Measurements from ENCODE around the gene RRP12. TPM values are rescaled to one million over a fixed set of nuclear protein-coding genes. Genes with fewer than 3 reads are reported as not detected.

The RRP12 gene
- total RNA-seq, 1 experiment from 2014 or later, result 86.2 TPM

DNA sequence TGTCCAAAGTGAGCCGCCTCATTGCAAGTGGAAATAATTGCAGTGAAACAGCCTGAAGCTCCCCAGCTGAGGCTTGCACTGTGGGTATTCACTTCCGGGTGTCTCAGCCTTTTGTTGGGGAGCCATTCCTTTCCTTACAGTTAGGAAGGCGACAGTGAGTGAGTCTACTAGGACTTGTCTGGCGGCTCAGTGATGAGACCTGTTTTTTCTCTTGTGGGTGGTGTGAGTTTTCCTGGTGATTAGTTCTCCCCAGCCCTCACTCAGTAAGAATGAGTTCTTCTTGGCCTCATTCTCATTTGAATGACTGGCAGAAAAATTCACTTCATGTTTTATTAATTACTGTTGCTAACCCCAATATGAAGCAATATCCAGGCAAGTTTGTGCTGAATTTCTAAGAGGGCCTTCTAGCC lies 27.4 kb upstream of the RRP12 start:
- Histone ChIP-seq H3K4me3 (ENCODE audit: low read depth, low read length, poor library complexity, severe bottlenecking) (peak overlapping the region; percentile 79), H3K27me3 (replicated peaks; ENCODE audit: insufficient read depth, low read depth, low read length, poor library complexity) (no peaks in the 10 kb centered on the region), H3K36me3 (ENCODE audit: insufficient read depth, low read length, poor library complexity, severe bottlenecking) (peaks cover 55% of the 10 kb centered on the region), H3K9me3 (ENCODE audit: low read depth, low read length, poor library complexity, severe bottlenecking) (no peaks in the 10 kb centered on the region), H3K4me1 (ENCODE audit: insufficient read depth, low read length, poor library complexity, severe bottlenecking) (peaks cover 10% of the 10 kb centered on the region), H3K27ac (ENCODE audit: low read depth, low read length, poor library complexity, severe bottlenecking) (peak overlapping the region; percentile 91)
- CTCF ChIA-PET, result no interaction called here
- peak; percentile 68 for DNase-seq (ENCODE audit: low spot score)
- BruUV-seq (replicated peaks), result no TSS peak
- TF ChIP-seq EZH2 (IDR thresholded peaks at IDR 0.05; ENCODE audit: borderline replicate concordance, low read depth, low read length, poor library complexity, severe bottlenecking), result no peak
- TF ChIP-seq, protein P1, sequence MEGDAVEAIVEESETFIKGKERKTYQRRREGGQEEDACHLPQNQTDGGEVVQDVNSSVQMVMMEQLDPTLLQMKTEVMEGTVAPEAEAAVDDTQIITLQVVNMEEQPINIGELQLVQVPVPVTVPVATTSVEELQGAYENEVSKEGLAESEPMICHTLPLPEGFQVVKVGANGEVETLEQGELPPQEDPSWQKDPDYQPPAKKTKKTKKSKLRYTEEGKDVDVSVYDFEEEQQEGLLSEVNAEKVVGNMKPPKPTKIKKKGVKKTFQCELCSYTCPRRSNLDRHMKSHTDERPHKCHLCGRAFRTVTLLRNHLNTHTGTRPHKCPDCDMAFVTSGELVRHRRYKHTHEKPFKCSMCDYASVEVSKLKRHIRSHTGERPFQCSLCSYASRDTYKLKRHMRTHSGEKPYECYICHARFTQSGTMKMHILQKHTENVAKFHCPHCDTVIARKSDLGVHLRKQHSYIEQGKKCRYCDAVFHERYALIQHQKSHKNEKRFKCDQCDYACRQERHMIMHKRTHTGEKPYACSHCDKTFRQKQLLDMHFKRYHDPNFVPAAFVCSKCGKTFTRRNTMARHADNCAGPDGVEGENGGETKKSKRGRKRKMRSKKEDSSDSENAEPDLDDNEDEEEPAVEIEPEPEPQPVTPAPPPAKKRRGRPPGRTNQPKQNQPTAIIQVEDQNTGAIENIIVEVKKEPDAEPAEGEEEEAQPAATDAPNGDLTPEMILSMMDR (conservative IDR thresholded peaks at IDR 0.05; ENCODE audit: low read depth, low read length), result no peak
- POLR2A ChIA-PET (ENCODE audit: low non-redundant PET), result no interaction called here
- intact Hi-C loops (cut with micrococcal nuclease; ENCODE audit: unreplicated experiment), result no loop called here

DNA sequence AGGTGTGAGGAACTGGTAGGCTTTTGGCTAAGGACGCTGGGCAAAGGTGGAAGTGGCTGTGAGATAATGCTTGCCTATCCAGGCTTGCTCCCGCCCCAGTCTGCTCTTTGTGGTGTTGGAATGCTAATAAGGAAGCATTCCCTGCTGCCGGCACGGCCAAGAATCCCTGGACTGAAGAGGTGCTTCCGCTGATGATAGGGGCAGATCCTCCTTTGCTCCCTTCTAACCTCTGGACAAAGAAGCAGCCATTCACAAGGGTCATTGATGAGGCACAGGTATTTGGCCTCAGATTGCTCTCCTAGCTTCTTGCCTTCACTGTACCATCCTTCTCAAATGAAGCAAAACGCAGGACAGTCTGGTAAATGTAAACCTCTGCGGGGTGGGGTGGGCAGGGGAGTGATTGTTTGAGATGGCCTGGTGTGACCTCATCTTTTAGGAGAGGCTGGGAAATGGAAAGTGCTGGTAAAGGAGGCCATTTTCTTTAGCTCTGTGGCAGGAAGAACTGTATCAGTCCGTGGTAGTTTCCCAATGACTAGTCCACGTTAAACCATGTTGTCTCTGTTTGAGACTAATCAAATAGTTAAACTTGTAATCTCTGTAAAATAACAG lies 26.5 kb upstream of the RRP12 start:
- ChIA-PET POLR2A (ENCODE audit: low non-redundant PET) (no interaction called here), CTCF (no interaction called here)
- TSS peak; percentile 38 for BruUV-seq (replicated peaks)
- Histone ChIP-seq H3K4me3 (ENCODE audit: low read depth, low read length, poor library complexity, severe bottlenecking) (peak overlapping the region; percentile 79), H3K4me1 (ENCODE audit: insufficient read depth, low read length, poor library complexity, severe bottlenecking) (peaks cover 10% of the 10 kb centered on the region), H3K36me3 (ENCODE audit: insufficient read depth, low read length, poor library complexity, severe bottlenecking) (peaks cover 51% of the 10 kb centered on the region), H3K9me3 (ENCODE audit: low read depth, low read length, poor library complexity, severe bottlenecking) (no peaks in the 10 kb centered on the region), H3K27ac (ENCODE audit: low read depth, low read length, poor library complexity, severe bottlenecking) (peak overlapping the region; percentile 91), H3K27me3 (replicated peaks; ENCODE audit: insufficient read depth, low read depth, low read length, poor library complexity) (no peaks in the 10 kb centered on the region)
- DNase-seq (ENCODE audit: low spot score), result peak; percentile 42
- intact Hi-C loops (cut with micrococcal nuclease; ENCODE audit: unreplicated experiment), result no loop called here
- TF ChIP-seq, protein P1 (conservative IDR thresholded peaks at IDR 0.05; ENCODE audit: low read depth, low read length), result no peak
- TF ChIP-seq EZH2 (IDR thresholded peaks at IDR 0.05; ENCODE audit: borderline replicate concordance, low read depth, low read length, poor library complexity, severe bottlenecking), result no peak

DNA sequence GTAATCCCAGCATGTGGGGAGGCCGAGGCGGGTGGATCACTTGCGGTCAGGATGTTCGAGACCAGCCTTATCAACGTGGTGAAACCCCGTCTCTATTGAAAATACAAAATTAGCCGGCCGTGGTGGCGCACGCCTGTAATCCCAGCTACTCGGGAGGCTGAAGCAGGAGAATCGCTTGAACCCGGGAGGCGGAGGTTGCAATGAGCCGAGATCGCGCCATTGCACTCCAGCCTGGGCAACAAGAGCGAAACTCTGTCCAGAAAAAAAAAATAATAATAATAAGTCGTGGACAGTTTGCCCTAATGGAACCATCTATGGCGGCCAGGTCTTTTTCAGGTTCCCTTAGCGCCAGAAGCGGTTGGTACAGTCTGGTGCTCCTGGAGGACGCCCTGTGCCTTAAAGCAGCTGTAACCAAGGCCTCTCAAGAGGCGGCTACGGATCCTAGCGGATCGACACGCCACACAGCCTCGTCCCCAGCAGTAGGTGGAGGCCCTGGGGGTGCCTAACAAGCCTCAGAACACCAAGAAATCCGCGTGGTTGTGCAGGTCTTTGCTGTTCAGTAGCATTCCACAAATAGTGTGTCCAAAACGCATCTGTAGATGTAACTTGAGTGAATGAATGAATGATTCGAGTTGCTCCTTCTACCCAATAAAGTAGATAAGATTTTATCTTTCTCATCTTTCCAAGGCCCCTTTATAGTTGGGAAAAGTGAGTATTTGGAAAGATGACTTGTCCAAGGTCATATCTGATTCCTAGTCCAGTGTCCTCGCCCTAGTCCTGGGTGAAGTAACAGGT lies 25.8 kb upstream of the RRP12 start:
- intact Hi-C loops (cut with micrococcal nuclease; ENCODE audit: unreplicated experiment), result no loop called here
- Histone ChIP-seq H3K9me3 (ENCODE audit: low read depth, low read length, poor library complexity, severe bottlenecking) (no peaks in the 10 kb centered on the region), H3K36me3 (ENCODE audit: insufficient read depth, low read length, poor library complexity, severe bottlenecking) (peaks cover 48% of the 10 kb centered on the region), H3K4me1 (ENCODE audit: insufficient read depth, low read length, poor library complexity, severe bottlenecking) (peaks cover 10% of the 10 kb centered on the region), H3K4me3 (ENCODE audit: low read depth, low read length, poor library complexity, severe bottlenecking) (peak overlapping the region; percentile 79), H3K27ac (ENCODE audit: low read depth, low read length, poor library complexity, severe bottlenecking) (peak overlapping the region; percentile 91), H3K27me3 (replicated peaks; ENCODE audit: insufficient read depth, low read depth, low read length, poor library complexity) (no peaks in the 10 kb centered on the region)
- DNase-seq (ENCODE audit: low spot score), result peak; percentile 51
- TF ChIP-seq EZH2 (IDR thresholded peaks at IDR 0.05; ENCODE audit: borderline replicate concordance, low read depth, low read length, poor library complexity, severe bottlenecking), result no peak
- TF ChIP-seq, protein P1 (conservative IDR thresholded peaks at IDR 0.05; ENCODE audit: low read depth, low read length), result no peak
- no TSS peak for BruUV-seq (replicated peaks)
- ChIA-PET POLR2A (ENCODE audit: low non-redundant PET) (no interaction called here), CTCF (no interaction called here)
